Hematopoietic multipotent progenitor cell treated with erythropoietin and hydrocortisone succinate and interleukin-3 and kit ligand, for 6 days (in vitro differentiated cells): ENCODE measurements around the gene ADAMTS2.

Experiments
- DNase-seq: peaks from one replicate; pipeline ENCODE4 v3.0.0-alpha.2; 2015

ADAMTS2 gene

DNA sequence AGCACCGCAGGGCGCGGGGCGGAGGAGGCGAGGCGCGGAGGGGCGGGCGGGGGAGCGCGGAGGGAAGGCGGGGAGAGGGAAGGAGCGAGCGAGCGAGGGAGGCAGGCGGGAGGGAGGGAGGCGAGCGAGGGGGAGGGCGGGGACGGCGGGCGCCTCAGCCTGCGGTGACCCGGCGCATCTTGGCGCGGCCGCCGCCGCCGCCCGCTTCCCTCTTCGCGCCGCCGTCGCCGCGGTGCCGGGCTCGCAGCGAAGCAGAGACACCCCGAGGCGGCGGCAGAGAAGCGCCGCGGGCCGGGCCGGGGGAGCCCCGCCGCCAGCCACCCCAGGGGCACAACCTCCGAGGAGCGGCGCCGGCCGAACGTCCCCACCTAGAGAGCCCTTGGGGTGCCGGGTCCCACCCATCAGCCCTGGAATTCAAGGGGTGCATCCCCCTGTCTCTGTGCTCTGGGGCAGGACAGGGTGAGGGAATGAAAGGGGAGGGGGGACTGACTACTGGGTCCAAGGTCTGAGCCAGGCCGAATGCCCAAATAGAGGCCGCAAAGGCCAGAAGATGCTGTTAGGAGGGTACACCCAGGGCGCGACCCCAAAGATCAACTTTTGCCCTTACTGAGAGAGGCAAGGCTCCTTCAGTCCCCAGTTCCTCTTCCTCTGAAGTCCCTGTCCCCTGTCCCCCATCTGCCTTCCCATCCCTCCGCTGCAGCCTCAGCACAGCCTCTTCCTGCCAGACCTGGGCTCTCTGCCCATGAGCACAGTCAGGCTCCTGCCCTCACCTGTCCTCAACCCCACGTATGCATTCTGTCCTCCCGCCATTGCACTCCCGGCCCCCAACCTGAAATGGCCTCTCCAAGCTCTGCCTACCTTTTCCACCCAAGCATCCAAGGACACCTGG, at the start of gene ADAMTS2:
Gene ADAMTS2, minus strand, starts transcription at position 29 of the 889 bp plus-strand sequence. CDS start 133 bp downstream, outside the sequence.
- peak; percentile 40 for DNase-seq

DNA sequence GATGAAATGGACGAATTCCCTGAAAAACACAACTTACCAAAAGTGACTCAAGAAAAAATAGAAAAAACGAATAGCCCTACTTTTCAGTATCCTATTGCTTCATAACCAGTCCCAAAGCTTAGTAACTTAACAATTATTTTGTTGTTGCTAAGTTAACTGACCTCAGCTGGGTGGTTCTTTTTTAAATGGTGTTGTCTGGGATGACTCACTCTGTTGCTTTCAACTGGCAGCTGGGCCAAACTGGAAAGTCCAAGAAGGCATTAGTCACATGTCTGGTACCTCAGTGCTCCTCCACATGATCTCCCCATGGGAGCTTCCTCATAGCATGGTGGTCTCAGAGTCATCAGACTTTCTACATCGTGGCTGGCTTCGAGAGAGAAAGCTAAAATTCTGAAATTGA, 47.8 kb upstream of the ADAMTS2 start:
- no peak for DNase-seq

DNA sequence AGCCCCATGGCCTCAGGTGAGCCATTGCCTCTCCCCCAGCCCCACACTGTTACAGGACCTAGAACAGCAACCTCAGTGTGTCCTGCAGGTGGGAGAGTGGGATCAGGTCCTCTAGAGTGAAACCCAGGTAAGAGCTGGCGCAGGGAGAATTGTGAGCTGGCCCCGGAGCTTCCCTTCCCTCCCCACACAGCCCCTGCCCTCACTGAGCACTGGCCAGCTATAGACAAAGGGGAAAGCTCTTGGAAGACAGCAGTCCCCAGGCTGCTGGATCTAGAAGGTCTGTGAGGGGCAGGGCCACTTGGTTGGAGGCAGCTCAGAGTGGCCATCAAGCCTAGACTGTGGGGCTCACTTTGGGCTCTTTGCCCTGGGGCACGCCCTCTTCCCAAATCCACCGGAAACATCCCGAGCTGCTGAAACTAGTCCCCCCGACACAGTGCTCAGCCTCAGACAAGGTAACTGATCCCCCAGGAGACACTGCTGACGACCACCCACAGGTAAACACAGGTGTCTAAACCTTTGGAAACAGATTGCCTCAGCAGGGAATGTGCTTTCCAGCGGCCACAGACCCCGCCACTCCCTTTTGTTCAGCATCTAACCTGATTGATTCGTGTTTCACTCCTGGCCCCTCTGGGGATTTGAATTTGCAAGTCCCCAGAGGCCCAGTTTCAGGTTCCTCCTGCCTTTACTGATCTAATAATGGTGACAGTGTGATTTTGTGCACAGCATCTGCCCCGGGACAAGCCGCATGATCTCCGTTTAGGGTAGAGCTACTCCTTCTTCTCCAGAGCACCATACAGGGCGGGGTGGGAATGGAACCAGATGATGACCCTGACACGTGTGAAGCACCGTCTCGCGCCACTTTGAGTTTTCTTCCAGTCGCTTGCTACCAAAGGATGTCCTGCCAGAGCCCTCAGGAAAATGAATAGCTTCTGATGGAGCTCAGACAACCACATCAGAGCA, 42.2 kb upstream of the ADAMTS2 start:
- no peak for DNase-seq

DNA sequence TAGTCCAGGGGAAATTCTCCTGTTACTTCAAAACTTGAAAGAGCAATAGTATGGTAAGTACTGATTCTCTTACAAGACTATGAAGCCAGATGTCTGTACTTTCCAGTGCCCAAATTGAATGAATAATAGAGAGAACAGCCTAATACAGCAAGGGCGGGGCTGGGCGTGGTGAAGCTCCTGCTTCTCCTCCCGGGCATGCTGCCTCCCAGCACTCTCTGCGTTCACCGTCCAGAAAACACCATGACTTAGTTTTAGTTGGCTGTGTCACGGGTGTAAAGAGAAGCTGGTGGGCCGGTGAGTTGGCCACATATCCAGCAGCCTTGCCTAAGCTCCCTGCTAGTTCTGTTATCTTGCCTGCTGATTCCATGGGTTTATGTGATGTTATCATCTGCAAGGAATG, 40.7 kb upstream of the ADAMTS2 start:
- no peak for DNase-seq

DNA sequence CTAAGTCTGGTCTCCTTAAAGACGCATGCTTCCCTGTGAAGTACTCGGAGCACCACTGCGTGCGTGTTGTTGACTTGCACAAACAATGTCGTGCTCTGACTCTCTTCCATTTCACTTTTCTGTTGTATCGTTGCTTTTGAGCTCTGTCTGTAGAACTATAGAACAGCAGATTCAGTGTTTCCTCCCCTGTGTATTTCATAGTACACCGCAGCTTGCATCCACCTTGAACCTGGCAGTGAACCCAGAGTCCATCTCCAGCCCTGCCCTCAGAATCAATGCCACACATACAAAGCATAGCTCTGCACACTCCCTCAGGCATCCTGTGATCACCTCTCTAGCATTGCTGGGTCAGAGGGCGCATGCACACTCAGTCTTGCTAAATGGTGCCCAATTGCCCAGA, 37.2 kb upstream of the ADAMTS2 start:
- DNase-seq, result no peak

DNA sequence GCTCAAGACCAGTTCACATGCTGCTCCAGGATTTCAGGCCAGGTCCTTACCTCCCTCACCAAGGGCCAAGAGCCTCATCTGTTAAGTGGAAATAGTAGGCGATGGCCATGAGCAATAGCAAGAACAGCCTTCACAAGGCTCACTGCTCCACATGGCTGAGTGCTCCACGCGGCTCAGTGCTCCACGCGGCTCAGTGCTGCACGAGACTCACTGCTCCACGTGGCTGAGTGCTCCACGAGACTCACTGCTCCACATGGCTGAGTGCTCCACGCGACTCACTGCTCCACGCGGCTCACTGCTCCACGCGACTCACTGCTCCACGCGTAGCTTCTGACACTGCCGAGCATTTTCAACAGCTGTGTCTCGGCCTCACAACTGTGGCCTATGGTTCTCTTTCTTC, 36.4 kb upstream of the ADAMTS2 start:
- no peak for DNase-seq

DNA sequence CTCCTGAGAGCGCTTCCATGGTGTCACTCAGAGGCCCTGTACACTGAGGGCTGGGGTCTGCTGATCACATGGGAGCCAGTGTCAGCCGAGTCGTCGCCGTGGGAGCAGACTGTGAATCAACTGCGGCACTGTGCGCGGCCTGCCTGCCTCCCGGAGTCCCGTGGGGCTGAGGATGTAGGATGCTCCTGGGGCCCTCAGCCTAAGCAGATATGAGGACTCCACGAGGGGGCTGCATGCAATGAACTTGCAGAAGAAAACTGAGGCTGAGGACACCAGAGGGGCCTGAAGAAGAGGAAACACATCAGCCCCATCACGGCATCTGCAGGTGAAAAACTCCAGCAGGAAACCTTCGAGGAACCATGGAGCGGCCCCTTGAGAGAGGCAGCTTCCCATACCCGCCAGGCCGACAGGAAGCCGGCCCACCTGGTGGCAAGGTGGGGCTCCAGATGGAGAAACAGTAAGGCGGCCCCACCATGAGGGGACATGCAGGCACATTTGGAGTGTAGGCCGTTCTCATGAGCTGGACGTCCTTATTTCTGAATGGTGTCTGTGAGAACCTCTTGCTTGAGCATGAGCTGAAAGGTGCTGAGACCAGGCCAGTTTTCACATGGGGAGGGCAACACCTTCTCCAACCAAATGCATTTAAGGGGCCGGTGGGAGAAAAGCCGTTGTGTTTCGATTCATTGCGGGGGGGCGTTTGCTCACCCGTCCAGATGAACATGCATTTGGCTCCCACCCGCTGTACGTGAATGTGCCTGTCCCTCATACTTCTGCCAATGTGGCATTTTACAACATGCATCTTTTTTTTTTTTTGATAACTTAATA, 35.2 kb upstream of the ADAMTS2 start:
- no peak for DNase-seq

DNA sequence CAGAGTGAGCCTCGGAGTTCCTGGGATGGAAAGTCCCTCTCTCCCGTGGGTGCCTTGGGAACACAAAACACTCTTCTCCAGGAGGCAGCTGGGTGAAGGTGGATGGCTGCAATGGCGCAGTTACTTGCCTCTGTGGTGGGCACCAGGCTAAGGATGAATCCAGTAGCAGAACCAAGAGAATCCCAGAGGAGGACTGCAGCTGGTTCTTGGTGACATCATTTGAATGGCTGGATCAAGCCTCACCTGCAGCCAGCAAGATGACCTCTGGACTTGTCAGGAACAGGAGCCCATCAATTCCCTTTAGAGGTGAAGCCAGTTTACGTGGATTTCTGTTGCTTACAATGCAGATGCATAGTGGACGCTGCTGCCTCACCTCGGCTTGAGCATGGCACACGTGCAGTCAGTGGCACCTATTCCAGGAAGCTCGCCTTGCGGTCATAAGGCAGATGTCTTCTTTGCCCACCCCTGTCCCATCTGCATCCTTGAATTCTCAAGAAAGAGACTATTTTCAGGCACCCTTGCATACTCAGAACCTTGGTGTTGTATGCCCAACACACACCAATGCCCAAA, 34.1 kb upstream of the ADAMTS2 start:
- no peak for DNase-seq

DNA sequence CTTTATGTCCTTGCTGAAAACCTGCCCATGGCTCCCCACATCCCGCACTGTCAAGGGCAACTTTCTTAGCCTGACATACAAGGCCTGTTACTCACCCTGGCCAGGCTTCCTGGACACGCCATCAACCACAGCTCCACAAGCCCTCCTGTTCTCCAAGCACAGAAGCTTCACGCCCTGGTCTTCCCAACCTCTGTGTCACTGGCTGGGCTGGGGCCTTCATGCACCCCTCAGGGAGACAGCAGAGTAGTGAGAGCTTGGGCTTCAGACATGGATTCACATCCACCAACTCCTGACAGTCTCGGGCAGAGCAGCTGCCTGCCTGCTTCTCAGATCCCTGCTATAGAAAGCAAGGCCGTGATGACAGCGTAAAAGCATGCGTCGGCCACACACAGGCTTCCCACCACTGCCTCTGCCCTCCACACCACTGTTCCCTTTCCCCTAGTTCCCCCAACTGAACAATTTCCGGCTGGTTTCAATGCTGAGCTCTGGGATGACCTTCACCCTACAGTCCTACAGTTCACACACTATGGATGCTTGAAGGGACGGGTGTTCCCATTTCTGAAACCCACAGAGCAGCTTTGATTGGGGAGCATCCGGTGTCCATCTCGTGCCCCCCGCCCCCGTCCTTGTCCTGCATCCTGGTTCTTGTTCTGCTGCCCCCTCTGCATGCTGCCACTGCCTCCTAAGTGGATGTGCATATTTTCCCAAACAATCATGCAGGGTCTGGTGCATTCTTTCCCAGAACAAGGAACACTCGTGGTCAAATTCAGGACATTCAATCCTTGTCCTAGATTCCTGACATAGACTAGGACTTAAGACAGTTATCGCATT, 33.4 kb upstream of the ADAMTS2 start:
- no peak for DNase-seq

DNA sequence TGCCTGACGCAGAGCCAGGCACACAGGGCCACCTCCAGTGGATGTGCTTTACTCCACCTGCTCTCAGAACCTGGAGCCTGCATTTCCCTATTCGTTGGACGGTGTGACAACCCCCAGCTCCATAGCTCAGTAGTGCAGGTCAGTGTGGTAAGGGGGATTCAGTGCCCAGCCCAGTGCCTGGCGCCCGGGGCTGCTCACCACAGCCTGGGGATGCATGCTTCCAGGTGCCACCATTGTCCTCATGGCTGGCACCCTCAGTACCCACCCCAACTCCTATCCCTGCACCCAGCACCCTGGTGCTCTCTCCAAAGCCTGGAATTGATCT, 32.8 kb upstream of the ADAMTS2 start:
- no peak for DNase-seq

DNA sequence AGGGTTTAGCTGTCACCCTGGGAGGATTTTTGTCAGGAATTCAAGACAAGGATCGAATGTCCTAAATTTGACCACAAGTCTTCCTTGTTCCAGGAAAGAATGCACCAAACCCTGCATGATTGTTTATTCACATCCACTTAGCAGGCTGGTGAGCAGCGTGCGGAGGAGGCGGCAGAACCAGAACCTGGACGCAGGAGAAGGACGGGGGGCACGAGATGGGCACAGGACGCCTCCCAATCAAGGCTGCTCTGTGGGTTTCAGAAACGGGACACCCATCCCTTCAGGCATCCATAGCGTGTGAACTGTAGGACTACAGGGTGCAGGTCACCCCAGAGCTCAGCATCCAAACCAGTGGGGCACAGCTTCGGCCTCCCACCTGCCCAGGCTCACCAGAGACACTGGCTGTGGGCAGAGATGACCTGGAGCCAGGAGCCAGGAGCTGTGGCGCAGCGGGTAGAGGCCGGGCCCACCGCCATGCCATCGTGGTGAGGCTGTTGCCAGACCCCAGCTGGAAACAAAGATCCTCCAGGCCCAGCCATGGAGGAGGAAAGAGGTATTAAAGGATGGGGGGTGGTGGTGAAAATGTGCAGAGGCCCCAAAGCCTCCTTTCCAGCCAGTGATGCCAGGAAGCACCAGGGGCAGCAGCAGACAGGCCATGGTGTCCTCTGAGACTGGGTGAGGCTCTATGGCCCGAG, 32.3 kb upstream of the ADAMTS2 start:
- no peak for DNase-seq

DNA sequence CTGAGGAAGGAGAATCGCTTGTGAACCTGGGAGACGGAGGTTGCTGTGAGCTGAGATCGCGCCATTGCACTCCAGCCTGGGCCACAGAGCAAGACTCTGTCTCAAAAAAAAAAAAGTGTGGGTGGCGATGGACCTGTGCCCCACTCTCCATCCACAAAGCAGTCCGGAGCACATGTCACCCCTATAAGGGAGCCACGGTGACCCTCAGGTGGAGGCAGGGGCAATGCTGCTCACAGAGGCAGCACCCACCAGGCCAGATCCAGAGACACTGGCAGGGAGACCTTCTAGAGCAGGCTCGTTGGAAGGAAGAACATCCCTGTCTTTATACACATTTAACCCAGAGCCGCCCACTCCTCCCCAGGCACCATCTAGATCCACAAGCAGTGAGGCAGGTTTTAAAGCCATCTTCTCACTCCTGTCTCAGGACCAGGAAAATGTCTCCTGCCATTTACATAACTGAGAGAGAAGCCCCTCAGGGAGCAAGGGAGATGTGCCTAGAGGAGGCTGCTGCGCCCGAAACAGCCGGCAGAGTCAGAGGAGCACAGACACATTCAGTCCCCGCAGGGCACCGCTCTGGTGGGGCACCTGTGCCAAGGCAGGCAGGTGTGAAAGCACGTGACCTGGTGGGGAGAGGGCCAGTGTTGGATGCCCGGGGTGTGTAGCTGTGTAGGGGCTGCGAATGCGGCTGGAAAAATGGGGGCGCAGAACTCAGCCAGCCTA, 31.6 kb upstream of the ADAMTS2 start:
- no peak for DNase-seq

DNA sequence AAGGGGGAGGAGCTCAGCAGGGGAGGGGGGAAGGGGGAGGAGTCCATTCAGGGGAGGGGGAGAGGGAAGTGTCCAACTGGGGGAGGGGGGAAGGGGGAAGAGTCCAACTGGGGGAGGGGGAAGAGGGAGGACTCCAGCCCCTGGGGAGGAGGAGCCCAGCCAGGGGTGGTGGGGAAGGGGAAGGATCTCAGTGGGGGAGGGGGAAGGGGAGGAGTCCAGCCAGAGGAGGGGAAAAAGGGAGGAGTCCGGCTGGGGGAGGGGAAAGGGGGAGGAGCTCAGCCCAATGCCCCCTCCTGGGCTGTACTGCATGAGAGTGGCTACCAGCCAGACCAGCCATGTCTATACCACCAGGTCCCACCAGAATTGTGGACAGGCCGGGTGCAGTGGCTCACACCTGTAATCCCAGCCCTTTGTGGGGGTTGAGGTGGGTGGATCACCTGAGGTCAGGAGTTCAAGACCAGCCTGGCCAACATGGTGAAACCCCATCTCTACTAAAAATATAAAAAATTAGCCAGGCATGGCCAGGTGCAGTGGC, 30.6 kb upstream of the ADAMTS2 start:
- DNase-seq, result no peak

DNA sequence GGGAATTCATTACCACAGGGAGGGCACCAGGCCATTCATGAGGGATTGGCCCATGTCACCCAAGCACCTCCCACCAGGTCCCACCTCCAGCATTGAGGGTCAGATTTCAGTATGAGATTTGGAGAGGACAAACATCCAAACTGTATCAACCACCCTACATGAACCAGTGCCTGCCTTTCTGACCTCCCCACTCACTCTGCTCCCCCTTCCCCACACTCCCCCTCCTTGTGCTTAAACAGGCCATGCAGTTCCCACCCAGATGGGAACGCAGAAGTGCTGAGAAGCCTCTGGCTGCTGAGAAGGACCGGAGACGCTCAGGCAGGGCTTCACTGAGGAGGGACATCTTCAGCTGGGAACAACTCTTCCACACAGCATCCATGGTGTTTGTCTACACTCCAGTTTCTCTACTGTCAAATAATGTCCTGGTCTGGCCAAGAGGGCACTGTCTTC, 30.0 kb upstream of the ADAMTS2 start:
- no peak for DNase-seq

DNA sequence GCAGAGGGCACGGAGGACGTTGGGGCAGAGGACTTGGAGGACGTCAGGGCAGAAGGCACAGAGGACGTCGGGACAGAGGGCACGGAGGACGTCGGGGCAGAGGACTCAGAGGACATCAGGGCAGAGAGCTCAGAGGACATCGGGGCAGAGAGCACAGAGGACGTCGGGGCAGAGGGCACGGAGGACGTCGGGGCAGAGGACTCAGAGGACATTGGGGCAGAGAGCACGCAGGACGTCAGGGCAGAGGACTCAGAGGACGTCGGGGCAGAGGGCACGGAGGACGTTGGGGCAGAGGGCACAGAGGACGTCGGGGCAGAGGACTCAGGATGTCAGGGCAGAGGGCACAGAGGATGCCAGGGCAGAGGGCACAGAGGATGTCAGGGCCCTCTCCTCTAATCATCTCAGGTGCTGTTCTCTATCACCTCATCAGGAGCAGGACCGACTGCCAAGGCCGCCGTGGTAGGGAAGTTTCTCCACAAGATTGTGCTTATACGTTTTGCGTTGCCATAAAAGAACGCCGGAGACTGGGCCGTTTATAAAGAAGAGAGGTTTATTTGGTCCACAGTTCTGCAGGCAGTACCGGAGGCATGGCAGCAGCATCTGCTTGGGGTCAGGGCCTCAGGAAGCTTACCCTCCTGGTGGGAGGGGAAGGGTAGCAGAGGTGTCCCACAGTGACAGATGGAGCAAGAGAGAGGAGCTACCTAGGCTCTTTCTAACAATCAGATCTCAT, 29.4 kb upstream of the ADAMTS2 start:
- DNase-seq, result no peak

DNA sequence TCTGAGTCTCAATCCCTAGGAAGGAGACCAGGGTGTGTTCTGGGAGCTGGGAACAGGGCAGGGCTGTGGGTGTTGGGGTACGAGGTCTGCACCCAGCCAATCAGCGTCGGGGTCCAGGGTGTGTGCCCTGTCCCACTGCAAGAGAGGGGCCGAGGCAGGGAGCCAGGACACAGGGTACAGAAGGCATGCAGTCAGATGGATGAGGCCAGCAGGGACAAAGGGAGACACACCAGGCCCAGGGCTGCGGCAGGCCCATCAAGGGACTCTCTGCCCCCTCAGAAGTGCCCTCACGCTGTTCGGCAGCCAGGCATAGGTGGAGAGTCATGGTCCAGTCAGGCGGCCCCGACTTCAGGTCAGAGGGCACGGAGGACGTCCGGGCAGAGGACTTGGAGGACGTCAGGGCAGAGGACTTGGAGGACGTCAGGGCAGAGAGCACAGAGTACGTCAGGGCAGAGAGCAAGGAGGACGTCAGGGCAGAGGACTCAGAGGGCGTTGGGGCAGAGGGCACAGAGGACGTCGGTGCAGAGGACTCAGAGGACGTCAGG, 28.8 kb upstream of the ADAMTS2 start:
- no peak for DNase-seq

DNA sequence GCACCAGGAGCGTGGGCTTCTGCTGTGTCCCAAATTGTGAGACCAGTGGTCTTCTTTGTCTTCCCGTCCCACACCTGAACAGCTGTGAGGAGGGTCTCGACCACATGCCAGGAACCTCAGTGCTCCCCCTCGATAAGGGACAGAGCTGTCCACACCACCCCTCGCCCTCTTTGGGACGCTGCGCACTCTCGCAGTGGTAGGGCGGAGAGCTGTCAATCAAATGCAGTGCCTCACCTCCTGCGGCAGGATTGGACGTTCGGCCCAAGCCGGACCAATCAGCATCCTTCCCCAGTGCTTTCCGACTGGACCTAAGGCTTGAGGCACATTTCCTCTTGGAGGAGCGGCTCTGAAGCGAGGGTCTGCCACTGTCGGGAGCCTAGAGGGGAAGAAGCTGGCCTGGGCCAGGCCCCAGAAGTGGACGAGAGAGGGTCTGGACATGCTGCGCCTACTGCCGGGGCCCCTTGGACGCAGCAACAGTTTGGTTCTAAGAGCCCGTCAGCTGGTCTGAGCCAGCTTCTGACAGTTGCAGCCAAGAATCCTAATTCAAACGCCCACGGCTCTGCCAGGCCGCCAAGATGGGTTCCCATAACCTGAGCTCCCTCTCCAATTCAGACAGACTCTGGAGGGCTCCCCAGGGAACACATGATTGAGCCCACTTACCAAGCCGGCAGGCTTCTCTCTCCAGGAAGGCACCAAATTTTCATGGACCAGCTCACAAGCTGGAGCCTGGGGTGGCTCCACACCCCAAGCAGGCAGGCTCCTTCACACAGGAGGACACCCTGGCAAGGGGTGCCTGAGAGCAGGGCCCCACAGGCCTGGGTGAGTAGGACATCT, 28.1 kb upstream of the ADAMTS2 start:
- no peak for DNase-seq
